GM21723 (cell line): Measurements from ENCODE around the gene F7.
"Not testable (repeated sequence)": the region's sequence is repeated elsewhere in the genome, so short reads cannot be mapped to it uniquely, and the experiment has no call there.

Source experiments
- ATAC-seq: cut with Tn5 transposase; IDR thresholded peaks from one replicate; pipeline ENCODE4 v1.9.1; 2021; ENCODE audit warnings: mild to moderate bottlenecking, moderate library complexity; ENCODE audit not compliant: unreplicated experiment

Gene F7

GRCh38 chr13:113150550-113151365 lies 45.2 kb downstream of the F7 start:
- no peak for ATAC-seq

GRCh38 chr13:113151745-113152690 lies 46.4 kb downstream of the F7 start:
- no peak for ATAC-seq

GRCh38 chr13:113152691-113152983 lies 47.0 kb downstream of the F7 start:
- no peak for ATAC-seq

GRCh38 chr13:113152984-113153809 lies 47.6 kb downstream of the F7 start:
- peak; percentile 28 for ATAC-seq

GRCh38 chr13:113153810-113154748 lies 48.5 kb downstream of the F7 start:
- peak; percentile 68 for ATAC-seq

GRCh38 chr13:113155201-113155600 lies 49.6 kb downstream of the F7 start:
- no peak for ATAC-seq

- ATAC-seq: no peak
Measured at GRCh38 chr13:113155982-113156655, 50.5 kb downstream of the F7 start.

GRCh38 chr13:113157206-113157928 lies 51.8 kb downstream of the F7 start:
- no peak for ATAC-seq

- ATAC-seq: no peak
Measured at GRCh38 chr13:113157929-113158747, 52.5 kb downstream of the F7 start, which contains the start of gene PROZ. PROZ (plus strand) TSS chr13:113158648; CDS start chr13:113158661, 13 bp downstream.

- no peak for ATAC-seq
Measured at GRCh38 chr13:113158946-113159345, 53.4 kb downstream of the F7 start.

GRCh38 chr13:113159701-113160100 lies 54.1 kb downstream of the F7 start:
- no peak for ATAC-seq

GRCh38 chr13:113160983-113161382 lies 55.4 kb downstream of the F7 start:
- no peak for ATAC-seq

GRCh38 chr13:113161433-113161832 lies 55.8 kb downstream of the F7 start:
- ATAC-seq: no peak

- not testable (repeated sequence) for ATAC-seq
Measured at GRCh38 chr13:113161975-113162374, 56.4 kb downstream of the F7 start.

- ATAC-seq: no peak
Measured at GRCh38 chr13:113162783-113163685, 57.4 kb downstream of the F7 start.

- ATAC-seq: no peak
Measured at GRCh38 chr13:113164492-113164891, 58.9 kb downstream of the F7 start.

- ATAC-seq: no peak
Measured at GRCh38 chr13:113166266-113166665, 60.7 kb downstream of the F7 start.
